Stimulated activated naive CD4-positive, alpha-beta T cell (primary cell): ENCODE data around the gene HERC2.

Experiments used
- DNase-seq, 6 experiments: peaks; one replicate each; lab custom pipeline; 2025; lab: John Stamatoyannopoulos, UW

HERC2 gene

DNA sequence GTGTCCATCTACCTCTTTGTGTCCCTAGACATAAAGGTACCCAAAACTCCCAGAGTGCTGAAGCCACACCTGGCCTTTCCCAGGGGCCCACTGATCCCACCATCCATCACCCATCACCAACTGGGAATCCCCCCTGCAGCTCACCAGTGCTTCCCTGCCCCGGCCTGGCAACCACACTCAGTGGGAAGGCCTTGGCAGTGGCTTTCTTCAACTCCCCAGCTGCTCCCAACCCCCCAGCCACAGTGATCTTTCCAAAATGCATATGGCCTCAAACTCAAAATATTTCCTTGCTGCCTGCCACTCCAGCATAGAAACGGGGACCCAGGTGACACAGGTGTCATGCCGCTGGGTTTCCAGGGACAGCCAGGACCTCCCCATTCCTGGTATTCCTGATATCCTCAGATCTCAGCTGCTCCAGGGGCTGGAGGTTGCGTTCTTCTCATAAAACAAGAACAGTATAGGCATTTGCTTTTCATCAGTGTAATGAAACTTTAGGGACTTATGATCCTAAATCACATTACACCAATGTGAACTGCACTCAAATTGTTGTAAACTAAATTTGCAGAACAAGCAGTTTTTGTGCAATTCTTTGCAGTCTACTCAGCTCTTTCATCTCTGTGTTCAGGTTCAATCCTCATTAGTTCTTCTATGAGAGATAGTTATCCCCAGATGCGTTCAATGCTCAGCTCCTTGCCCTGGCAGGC, 224.2 kb downstream of the HERC2 start:
- DNase-seq = peak in 1 of 6 experiments; percentile 8

GRCh38 chr15:28096670-28097431, 225.1 kb downstream of the HERC2 start:
- DNase-seq = no peak

DNA sequence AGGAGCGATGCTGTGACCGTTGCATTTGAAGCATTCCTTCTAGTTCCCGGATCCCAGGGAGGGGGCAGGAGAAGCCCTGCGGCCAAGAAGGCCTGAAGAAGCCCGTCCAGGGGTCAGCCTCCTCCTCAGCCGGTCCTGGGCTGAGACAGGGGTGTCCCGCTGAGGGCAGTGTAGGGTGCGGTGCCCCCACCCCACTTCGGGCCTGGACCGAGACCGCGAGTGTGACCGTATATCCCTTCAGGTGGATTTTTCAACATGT, 225.6 kb downstream of the HERC2 start:
- peak in 2 of 6 experiments; percentile 25 to 39 for DNase-seq

GRCh38 chr15:28094732-28095521, 227.1 kb downstream of the HERC2 start:
- DNase-seq = peak in 3 of 6 experiments; percentile 15 to 40 (median 23)

DNA sequence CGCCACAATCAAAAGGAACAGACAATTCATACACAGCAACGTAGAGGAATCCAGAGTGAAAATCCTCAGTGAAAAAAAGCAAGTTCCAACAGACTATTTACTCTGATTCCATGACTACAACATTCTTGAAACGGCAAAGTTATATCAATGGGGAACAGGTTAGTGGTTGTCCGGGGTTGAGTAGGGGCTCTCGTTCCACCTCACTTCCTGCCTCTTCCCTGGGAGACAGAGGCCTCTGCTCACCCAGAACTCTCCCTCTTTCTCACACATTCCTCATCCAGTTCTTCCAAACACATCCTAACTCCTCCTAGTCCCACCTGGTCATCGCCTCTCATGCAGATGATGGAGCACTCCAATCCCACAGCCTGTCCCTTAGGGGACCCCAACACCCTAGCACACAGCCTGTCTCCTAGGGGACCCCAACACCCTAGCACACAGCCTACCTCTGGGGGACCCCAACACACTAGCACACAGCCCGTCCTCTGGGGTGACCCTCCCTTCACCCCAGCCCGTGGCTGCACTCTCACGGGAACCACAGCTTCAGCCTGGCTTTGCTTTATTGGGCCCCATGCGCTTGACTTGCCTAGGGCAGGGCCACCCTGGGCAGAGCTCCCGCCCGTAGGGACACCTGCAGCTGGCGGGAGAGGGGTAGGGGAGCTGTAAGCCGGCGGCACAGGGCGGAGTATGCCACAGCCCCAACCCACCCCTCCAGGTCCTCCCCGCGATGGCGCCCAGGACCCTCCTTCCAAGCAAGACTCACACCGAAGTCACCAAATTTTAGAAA, 228.0 kb downstream of the HERC2 start:
- DNase-seq = peak in 1 of 6 experiments; percentile 6

GRCh38 chr15:28091313-28091712, 230.7 kb downstream of the HERC2 start:
- no peak for DNase-seq

DNA sequence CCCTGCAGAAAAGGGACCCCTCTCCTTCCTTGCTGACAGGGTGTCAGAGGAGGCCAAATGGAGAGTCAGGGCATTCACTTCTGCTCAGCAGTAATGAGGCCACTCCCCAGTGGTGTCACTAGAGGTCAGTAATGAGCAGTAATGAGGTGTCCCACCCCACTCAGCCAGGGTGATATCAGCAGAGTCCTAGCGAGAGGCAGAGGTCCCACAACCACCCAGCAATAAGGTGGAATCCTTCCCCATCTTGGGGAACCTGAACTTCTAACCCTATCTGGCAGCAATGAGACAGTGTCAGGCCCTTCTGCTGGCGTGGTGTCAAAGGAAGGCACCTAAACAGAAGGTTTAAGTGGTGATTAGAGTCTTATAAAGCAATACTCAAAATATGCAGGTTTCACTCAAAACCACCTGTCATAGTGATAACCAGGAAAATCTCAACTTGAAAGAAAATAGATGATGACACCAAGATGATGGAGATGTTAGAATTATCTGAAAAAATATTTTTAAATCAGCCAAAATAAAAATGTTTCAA, 235.7 kb downstream of the HERC2 start:
- peak in 3 of 6 experiments; percentile 34 to 54 (median 35) for DNase-seq

DNA sequence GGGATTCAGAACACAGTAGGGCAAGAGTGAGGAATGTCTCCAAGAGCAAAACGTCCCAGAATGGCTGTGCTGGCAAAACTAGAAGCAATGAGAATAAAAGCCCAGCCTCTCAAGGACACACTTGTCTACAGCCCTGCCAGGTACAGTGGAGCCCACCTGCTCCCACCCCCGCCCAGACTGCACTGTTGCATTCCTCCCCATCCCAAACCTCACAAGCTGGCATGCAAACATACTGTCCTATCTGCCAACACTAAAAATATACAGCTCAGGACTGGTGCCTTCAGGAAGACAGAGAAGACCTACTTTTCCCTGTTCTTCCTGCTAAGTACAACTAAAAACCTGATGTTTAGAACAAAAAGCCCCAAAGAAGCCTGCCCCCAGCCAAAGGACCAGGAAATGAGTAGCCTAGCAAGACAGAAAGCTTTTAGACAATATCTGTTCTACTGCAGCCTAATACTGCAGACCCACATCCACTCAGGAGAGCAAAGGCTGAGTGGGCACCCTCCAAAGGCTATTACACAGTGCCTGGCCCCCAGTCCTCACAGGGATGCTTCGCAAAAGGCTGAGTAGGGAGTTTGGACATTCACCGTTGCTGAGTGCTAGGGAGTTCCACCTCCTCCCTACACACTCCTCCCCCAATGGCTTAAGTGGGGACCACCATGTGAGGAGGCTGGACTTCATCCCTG, 236.3 kb downstream of the HERC2 start:
- DNase-seq = no peak

DNA sequence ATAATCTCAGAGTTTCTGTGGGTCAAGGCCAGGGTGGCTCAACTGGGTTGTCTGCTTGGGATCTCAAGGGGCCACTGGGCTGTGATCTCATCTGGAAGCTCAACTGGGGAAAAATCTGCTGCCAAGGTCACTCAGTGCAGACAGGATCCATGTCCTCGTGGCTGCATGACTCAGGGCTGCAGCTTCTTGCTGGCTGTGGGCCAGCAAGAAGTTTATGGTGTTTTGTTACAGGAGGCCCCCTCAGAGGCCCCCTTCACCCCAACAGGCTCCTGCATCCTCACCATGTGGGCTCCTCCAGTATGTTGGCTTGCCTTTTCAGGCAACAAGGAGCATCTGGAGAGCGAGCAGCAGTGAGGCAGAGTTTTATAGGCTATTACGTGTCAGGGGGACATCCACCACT, 237.4 kb downstream of the HERC2 start:
- no peak for DNase-seq

DNA sequence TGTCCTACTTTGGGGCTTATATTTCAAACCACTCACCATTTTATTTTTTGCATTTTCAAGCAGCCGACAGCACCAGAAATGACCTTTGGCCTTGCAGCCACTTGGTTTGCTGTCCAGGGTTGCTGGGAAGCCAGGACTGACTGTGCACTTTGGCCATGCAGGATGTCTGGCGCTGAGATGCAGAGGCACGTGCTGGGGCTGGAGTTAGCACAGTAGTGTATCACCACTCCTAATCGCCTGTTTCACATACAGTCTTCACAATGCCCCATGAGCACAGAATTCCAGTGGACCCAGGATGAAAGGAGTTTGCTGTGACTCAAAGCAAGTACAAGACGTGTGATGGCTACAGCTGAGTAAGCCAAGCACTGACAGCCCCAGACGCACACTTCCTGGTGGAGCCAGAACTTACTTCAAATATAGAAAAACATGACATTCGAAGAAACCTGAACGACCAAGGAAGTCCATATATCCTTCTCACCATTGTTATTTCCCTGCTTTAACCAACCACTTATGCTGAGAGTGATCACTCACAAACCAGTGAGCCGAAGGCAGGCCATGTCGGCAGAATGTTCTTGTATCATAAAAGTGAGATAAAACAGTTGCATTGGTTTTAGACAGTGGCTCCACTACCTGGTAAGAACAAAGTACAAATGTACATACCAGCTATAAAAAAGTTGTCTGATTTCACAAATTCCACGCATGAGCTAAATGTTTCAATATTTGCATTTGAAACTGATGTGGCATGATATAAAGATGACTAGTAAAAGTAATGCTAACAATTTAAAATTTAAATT, 238.9 kb downstream of the HERC2 start:
- no peak for DNase-seq

DNA sequence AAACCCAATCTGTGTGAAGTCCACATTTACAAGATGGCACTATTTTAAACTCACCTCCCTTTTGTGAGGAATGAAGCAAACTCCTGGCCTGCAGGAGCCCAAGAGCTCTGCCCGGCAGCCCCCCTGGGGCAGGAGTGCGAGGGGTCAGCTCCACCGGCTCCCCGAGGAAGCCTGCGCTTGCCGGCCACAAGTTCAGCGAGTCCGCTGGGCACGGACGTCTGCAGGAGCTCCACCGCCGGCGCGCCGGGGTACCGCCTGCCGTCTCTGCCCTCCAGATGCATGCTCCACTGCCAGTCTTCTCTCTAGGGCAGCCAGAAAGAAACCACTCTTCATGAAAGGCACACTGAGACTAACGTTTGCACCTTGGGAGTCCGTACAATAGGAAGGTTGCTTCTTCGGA, 240.4 kb downstream of the HERC2 start:
- no peak for DNase-seq

DNA sequence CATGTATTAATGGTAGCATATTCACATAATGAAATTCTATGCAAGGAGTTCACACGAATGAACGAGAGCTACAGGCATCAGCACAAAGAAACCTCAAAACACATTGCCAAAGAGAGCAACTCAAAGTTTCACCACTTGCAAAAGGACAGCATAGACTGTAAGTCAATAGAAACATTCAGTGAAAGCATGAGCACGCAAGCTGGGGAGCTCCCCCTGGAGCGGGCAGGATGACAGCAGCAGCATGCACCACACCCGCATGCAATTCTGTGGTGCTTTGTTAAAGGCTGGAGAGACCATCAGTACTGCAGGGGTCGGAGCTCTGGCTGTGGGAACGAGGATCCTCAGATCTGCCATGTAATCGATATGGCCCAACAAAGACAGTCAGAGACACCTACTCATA, 241.6 kb downstream of the HERC2 start:
- DNase-seq = no peak

DNA sequence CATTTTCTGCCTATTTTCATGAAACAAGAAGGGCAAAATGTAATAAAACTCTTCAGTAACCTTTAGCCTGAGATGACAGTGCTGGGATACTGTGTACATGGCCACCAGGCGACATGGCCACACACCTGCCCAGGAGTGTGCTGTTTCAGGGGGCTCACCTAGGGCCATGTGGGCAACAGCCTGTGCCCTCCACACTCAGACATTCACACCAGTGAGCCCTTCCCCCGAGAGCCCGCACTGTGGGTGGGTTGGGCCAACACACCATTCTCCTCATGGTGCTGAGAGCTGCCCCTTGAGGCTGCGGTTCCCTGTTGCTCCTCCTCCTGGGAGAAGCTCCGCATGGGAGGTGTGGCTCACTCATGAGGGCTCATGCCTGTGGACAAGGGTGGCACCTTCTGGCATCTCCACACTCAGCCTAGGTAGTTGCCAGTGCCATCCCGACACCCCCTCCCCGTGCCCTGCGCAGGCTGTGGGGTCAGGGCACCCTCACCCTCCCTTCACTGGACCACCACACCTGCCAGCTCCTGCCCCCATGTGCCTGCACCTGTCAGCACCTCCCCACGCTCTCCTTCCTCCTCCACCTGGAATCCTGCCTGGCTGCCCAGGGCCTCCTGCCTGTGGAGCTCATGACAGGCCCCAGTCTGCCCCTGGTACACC, 242.5 kb downstream of the HERC2 start:
- no peak for DNase-seq

DNA sequence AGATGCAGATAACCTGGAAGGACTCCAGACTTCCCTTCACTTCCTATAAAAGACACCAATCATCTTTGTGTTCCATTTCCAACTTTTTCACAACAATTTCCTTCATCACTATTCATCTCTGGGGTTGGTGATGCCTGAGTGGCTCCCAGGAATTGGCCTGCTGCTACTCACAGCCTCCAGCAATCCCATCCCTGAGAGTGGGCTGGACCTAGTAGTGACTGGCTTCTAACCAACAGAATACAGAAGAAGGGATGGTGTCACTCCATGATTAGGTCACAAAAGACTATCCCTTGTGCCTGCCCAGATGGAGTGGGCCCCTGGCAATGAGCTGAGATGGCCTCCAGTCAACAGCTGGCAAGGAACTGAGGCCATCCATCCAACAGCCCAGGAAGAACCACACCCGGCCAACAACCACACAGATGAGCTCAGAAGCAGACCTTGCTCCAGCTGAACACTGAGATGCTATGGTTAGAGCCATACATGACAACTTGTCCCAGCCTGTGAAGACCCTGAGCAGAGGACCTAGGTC, 243.7 kb downstream of the HERC2 start:
- no peak for DNase-seq

DNA sequence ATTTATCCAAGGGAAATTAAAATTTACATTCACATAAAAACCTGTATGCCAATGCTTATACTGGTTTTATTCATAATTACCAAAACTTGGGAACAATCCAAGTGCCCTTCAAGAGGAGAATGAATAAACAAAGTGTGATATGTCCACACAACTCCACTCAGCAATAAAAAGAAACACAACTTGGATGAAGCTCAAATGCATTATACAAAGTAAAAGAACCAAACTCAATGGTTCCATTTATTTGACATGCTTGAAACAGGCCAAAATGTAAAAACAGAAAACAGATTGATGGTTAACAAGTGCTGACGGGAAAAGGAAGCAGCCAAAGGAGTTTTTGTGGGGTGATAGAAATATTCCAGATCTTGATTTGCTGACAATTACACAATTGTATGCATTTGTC, 246.4 kb downstream of the HERC2 start:
- no peak for DNase-seq

GRCh38 chr15:28068930-28069329, 253.0 kb downstream of the HERC2 start:
- no peak for DNase-seq

DNA sequence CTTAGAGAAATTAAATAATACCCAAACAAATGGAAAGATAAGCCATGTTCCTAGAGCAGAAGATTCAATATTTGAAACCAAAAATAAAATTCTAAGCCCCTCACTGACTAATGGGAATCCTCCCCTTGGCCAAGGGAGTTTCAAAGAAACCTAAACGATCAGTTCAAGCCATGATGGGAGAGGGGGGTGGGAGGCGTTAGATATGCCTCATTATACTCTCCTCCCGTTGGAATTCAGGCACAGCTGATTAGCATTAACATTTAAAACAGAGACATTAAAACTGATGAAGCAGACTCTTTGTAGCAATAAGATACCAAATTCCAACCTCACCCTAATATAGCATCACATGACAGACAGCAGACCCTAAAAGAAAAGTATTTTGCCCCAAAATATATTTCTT, 255.7 kb downstream of the HERC2 start:
- no peak for DNase-seq
